NCI-H748 (cell line): Measurements from ENCODE around the gene ACADVL.
A peak's percentile ranks its signal among the peaks of the same experiment; 100 is the strongest.

ENCODE experiments used
- DNase-seq: peaks from one replicate; lab custom pipeline; 2025; ENCODE audit not compliant: unreplicated experiment; lab: John Stamatoyannopoulos, UW

Gene ACADVL

DNA sequence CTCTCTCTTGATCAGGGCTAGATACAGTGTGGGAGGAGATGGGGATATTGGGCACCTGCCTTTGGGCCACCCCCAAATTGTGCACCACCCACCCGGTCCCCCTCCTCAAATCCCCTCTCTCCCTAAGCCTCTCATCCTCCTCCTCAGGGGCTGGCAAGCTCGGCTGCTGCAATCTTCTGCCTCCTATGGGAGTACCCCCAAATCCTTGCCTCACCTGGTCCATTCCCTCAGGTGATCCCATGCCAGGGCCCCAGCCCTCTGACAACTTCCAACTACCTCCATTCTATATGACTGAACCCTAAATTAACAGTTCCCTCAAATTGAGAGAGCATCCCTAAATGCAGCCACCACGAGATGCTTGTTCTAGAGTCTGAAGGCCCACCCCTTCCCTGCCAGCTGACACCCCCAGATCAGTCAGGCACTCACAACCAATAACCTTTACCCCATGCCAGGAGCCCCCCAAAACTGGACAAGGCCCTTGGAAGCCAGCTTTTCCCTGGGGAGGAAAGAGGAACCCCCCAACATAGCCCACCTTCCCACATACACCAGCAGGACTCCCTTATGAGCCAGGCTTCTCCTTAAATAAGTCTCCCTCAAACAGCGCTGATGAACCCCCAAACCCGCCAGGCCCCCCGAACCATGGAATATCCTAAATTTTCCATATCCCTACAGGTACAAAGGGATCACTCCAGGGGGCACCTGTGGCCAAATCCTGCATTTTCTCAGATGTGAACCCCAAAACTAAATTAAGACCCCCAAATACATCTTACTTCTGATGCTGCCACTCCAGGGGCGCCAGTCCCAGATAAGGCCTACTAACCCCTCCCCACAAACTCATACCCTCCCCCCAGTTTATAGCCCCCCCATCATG lies 3.3 kb upstream of the ACADVL start:
- no peak for DNase-seq

DNA sequence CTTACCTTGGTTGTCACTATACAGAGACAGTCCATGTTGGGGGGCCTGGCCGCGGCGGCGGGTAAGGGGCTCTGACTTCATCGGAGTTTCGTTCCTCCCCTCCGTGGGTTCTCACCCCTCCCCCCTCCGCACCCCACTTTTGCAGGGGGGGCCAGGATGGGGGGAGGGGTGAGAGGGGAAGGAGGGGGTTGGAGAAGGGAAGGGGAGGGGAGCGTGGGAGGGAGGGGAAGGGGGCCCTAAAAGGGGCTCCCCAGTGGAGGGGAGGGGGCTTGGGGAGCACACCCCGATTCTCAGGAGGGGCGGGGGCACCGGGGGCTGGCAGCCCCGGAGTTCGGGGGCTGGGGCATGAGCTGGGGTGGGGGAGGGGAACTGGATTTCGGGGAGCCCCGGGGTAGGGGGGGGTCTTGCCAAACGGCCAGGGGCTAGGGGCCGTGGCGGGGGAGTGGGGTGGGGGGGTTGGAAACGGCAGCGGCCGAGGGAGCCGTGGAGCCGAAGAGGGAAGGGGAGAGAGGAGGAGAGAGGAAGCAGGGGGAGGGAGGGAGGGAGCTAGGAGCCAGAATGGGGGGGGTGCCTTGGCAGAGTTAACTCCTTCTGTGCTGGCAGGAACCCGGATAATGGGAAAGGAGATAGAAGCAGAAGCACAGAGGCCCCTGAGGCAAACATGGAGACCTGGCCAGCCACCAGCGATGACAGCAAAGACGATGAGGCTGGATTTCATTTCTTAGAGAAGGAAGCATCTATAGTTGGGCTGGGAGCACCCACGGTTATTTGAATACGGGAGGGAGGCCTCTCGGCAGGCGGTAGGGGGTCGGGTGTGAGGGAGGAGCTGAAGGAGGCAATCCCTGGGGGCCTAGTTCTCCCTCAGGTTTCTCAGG lies 2.4 kb upstream of the ACADVL start:
- DNase-seq, result peak; percentile 59

DNA sequence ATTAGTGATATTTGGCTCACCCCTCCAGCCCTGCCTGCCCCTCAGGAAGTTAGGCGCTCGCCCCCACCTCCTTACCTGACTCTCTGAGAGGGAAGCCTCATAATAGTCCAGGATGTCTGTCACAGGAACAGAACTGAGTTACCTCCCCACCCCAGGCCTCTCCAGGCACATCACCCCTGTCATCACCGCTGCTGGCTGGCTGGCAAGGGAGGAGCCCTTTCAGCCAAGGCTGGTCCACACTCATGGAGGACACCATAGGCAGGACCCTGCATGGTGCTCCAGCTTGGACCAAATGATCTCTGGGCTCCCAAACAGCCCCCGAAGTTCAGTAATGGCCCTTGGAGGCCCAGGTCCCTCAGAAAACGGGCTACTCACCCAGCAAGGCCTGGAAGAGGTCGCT lies 1.6 kb upstream of the ACADVL start:
- no peak for DNase-seq

- no peak for DNase-seq
Observed at GRCh38 chr17:7218758-7219157, 980 bp upstream of the ACADVL start.

DNA sequence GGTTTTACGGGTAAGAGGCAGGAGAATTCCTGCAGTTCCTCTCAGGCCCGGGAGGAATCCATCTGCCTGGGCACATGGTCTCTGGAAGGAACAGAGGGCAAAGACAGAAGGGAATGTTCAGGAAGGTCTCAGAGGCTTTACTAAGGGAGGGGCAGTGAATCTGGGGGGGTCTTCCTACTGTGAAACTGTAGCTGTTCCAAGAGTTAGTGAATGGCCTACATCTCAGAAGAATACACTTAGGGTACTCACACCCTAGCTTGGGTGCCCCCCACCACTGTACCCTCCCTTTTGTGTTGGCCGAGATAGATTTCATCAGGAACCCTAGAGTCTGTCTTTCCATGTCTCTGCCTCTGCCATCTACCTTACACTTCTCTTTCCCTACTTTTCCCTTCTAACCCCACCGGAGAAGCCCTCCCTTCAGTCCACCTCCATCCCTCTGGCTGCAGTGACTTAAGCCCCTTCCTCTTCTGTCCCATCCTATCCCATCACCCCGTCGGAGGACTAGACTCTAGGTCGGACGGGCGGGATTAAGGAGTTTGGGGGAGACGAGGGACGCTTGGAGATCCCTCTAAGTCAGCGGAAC lies 418 bp upstream of the ACADVL start:
- DNase-seq, result no peak

DNA sequence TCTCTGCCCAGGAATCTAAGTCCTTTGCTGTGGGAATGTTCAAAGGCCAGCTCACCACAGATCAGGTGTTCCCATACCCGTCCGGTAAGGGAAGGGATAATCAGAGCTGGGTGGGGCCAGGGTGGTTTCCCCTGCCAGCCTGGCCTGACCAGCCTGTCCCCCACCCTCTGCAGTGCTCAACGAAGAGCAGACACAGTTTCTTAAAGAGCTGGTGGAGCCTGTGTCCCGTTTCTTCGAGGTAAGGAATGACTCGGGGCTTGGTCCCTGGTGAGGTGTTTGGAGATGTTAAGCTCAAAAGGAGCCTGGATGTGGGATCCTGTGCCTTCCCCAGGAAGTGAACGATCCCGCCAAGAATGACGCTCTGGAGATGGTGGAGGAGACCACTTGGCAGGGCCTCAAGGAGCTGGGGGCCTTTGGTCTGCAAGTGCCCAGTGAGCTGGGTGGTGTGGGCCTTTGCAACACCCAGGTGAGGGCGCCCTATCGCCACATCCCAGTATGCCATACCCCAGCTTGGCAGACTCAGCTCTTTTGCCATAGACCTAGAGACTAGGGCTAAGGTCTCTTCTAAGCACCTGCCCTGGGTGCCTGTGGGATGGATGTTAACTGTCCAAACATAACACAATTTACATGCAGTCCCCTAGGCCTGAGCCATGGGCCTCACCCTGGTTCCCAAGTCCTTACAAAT lies 997 bp downstream of the ACADVL start:
- peak; percentile 79 for DNase-seq

DNA sequence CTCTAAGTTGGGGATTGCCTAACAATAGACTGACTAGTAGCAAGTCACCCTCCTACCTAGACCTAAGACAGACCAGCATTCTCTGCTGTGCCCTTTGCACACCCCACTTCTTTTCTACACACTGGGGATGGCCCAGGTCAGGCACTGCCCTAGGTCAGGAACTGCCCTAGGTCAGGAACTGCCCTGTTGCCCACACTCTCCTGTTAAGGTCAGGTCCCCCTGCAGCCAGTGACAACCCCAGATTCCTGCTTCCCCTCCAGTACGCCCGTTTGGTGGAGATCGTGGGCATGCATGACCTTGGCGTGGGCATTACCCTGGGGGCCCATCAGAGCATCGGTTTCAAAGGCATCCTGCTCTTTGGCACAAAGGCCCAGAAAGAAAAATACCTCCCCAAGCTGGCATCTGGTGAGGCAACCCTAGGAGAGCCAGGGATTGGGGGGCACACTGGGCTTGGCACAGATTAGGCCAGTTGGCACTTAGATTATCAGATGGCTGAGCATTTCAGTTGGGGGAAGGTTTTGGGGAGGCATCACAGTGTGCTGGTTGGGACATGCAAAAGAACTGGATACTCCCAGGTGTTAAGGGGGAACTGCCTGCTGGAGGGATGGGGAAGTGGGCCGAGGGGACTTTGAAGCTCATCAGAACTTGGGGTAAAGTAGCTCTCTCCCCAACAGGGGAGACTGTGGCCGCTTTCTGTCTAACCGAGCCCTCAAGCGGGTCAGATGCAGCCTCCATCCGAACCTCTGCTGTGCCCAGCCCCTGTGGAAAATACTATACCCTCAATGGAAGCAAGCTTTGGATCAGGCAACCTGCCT lies 1.7 kb downstream of the ACADVL start:
- no peak for DNase-seq

DNA sequence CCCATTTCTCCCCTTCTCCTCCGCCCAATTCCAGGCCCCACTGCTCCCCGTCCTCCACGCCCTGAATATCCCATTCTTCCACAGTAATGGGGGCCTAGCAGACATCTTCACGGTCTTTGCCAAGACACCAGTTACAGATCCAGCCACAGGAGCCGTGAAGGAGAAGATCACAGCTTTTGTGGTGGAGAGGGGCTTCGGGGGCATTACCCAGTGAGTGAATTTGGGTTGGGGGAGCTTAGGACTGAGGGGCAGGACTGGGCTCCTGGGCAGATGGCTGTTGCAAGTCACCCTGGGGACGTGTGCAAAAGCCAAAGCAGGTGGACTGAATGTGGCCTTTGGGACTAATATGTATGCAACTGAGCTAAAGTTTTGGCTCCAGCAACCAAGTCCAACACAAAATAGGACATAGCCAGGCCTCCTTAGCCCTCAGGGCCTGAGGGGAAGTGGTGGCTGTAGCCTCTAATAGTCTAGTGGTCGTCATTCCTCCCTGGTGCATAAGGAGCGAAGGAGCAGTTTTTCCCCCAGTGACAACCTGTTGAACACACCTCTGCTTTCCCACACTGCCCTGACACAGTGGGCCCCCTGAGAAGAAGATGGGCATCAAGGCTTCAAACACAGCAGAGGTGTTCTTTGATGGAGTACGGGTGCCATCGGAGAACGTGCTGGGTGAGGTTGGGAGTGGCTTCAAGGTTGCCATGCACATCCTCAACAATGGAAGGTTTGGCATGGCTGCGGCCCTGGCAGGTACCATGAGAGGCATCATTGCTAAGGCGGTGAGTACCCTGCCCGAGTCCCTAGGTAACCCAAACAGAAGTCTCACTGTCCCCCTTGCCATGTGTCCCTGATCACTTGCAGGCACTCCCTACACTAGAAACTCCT lies 2.6 kb downstream of the ACADVL start:
- no peak for DNase-seq

DNA sequence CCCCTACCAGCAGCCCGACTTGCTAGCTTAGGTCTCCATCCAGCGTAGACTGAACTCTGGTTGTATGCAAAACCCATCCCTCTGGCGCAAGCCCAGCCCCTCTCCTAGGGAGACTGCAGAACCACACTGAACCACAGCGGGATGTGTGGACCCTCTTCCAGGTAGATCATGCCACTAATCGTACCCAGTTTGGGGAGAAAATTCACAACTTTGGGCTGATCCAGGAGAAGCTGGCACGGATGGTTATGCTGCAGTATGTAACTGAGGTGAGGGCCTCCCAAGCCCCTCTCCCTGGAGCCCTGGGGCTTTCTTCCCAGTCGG lies 3.2 kb downstream of the ACADVL start:
- DNase-seq, result no peak

DNA sequence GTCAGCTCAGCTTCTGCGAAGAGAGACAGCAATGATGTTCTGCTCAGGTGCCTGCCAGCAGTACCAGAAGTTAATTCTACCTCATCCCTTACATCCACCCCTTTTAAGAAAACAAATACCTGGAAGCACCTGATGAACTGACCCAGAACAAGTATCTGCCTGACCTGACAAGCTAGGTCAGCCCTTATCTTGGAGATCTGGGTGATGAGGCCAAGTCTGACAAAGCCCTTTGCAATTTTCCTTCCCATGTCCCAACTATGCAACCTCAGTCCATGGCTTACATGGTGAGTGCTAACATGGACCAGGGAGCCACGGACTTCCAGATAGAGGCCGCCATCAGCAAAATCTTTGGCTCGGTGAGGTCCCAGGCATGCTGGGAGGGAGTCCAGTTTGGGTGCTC lies 3.6 kb downstream of the ACADVL start:
- no peak for DNase-seq

DNA sequence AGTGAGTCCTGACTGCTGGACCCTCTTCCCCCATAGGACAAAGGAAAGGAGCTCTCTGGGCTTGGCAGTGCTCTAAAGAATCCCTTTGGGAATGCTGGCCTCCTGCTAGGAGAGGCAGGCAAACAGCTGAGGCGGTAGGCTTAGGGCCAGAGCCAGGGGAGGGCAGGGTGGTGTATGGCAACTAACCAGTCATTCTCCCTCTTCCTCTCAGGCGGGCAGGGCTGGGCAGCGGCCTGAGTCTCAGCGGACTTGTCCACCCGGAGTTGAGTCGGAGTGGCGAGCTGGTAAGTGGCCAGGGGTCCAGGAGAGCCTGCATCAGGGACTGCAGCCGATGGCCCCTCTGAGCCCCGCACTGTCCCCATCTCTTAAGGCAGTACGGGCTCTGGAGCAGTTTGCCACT lies 4.4 kb downstream of the ACADVL start:
- no peak for DNase-seq

- no peak for DNase-seq
Observed at GRCh38 chr17:7224661-7225111, 4.9 kb downstream of the ACADVL start.

DNA sequence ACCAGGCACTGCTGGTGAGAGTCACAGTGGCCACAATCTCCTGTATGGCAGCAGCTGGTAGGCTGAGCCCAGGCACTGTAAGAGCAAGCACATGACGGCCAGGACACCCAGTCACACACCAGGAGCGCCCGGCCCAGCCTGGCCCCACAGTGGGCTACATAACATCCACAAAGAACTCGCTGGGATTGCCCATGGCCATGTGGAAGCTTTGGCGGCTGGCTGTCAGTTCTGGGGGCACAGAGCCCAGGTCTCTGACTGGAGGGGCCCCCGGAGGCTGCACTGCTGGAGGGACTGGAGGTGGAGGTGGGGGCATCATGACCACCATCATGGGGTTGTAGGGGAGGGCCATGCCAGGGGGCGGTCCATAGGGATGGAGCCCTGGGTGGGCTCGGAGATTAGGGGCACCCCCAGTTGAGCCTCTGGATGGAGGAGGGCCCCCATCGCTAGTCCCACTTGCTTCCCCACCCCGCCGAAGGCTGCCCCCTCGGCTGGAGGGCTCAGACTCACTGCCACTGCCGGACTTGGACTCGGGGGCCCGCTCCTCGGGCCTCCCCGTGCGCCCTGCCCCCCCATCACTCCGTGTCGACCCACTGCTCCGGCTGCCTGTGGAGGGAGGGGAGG lies 6.1 kb downstream of the ACADVL start:
- no peak for DNase-seq

DNA sequence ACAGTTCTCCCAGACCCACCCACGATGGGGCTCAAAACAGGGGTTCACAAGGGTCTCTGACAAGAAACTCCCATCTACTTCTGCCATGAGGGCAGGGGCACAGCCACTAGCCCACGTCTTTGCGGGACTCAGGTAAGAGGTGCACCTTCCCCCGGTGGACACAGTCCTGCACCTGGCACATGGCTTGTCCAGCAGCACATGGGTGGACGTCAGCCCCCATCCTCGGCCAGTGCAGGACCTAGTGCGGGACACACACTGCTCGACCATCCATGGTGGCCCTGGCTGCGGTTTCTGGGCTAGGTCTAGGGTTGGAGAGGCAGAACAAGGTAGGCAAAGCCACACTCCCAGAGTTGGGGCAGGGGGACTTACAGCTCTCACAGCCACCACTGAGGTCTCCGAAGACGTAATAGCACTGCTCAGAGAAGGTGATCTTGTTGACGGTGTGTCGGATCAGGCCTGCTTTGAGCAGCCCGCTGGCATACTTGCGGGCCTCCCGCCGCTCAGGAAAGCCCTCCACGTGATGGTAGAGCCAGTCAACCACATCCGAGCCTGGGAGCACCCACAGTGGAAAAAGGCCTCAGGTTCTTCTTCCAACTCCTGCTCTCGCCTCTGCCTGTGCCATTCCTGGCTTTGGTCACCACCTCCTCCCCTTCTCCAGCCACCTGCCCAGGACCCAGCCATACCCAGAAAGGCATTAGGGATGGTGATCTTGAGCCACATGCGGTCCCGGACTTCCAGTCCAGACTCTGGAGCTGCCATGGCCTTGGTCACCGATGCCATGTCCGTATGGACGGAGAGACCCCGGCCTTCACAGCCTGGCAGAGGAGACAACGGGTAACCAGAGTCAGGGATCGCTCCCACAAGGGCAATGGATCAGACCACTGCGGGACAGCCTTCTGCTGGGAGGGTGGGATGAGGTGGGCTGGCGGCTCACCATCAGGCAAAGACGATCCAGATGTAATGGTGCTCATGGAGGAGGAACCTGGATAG lies 7.3 kb downstream of the ACADVL start:
- no peak for DNase-seq

GRCh38 chr17:7228920-7229319 lies 9.2 kb downstream of the ACADVL start:
- no peak for DNase-seq

DNA sequence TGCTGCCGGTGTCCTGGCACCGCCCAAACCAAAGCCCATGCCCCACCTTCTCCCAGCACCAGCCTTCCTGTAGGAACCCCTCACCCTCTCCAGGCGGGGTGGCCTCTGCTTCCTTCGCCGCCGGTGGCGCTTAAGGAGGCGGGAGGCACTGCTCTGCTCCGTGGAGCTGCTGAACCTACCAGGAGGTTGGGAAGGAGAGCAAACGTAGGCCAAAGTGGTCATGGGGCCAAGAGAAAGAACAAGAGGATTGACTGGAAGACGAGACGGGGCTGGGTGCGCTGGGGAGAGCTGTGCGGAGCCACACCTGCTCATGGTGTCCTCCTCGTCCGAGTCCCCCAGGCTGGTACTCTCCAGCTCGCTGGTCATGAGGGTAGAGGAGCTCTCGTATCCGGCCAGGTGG lies 9.8 kb downstream of the ACADVL start:
- no peak for DNase-seq

DNA sequence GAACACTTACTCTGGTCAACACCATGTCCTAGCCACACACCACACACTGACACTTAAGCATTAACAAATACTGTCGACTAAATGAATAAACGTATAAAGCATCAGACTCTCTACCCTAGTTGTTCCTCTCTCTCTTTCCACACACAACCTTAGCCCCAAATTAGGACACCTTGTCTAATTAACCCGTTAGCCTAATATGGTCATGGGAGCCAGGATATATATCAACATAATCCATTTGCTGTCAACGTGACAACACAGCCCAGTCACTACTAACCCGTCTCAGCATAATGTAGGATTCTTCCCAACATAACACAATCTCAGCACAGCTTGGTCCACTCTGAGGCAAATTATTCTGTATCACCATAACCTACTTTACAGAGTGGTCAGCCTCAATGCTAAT lies 12.4 kb downstream of the ACADVL start:
- DNase-seq, result no peak

DNA sequence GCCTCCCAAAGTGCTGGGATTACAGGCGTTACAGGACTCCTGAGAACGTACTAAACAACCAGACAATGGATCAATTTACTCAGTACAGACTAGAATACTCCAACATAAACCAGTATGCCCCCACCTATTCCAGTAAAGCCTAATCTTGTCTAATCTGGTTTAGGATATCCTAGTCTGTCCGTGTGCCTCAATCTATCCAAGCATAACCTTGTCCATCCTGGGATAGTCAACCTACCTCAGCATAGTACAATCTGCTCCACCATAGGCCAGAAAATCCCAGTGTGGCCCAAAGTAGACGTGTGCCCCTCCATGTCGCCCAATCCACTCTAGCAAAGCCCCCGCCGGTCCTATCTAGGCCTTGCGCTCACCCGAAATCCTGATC lies 14.0 kb downstream of the ACADVL start:
- DNase-seq, result no peak
